HG02885 (cell line): ENCODE results near the gene PLEKHH1.
"Not testable (repeated sequence)": the region's sequence is repeated elsewhere in the genome, so short reads cannot be mapped to it uniquely, and the experiment has no call there.

ENCODE experiments used
- ATAC-seq: cut with Tn5 transposase; IDR thresholded peaks from one replicate; pipeline ENCODE4 v1.9.1; 2021; ENCODE audit warnings: mild to moderate bottlenecking; ENCODE audit not compliant: unreplicated experiment, poor library complexity

Gene PLEKHH1

DNA sequence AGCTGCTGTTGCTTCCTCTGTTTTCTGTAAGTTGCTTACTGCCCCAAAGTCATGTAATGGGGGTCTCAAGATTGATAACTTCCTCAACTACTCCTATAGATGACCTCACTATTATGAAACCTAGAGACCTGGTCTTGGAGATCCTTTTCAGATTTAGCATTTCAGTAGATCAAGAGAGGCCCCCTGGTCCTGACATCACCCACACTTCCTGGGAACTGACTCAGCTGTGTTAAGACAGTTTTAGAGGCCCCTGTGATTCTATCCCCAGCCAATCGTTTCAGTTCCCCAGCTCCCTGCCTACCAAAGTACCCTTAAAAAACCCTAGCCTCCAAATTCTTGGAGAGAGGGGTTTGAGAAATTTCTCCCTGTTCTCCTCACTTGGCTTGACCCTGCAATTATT lies 77.4 kb downstream of the PLEKHH1 start:
- ATAC-seq, result no peak

DNA sequence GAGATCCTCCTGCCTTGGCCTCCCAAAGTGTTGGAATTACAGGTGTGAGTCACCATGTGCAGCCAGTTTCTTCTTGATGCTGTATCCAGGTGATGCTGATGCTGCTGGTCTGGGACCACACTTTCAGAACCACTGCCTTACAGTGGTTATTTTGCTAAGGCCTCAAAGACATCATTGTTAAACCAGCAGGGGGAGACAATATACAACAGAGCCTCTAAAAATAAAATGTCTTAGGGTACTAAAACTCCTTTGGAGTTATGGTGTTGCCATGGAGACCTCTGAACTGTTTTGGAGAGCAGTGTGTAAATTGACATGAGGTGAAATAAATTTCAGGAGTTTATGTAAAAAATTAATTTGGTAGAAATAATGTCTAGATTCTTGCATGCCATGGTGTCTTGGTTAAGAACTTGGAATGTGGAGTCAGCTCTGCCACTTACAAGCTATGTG lies 85.5 kb downstream of the PLEKHH1 start:
- no peak for ATAC-seq

DNA sequence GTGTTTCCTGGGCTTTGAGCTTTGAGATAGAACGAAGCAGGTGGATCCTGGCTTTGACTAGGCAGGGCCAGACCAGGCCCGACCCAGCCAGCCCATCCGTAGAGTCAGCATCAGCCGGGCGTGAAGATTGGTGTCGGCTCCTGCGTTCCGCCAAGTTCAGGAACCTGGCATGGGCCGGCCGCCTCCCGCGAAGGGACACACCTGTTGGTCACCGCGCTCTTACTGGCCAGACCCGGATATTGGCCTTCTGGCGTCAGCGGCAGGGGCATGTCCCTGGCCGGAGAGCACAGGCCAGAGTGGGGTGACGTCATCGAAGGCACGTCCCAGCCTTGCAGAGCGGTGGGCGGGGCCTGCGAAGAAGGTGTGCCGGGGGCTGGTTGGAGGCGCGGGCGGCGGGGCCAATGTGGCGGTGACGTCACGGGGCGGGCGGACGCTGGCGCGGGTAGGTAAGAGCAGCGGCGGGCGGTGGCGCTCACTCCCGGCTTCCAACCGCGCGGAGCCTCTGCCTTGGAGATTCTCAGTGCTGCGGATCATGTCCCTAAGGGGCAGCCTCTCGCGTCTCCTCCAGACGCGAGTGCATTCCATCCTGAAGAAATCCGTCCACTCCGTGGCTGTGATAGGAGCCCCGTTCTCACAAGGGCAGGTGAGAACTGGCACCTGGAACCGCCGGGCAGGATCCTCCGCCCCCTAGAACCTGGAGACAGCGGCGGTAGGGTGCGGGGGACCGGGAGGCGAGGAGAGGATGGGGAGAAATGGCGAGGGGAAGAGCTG lies 86.5 kb downstream of the PLEKHH1 start, which contains the start of gene ARG2:
TSS of gene ARG2 (plus strand) at position 475 of the 771 bp plus-strand sequence. CDS start at position 533, 58 bp downstream.
- ATAC-seq, result peak; percentile 99

DNA sequence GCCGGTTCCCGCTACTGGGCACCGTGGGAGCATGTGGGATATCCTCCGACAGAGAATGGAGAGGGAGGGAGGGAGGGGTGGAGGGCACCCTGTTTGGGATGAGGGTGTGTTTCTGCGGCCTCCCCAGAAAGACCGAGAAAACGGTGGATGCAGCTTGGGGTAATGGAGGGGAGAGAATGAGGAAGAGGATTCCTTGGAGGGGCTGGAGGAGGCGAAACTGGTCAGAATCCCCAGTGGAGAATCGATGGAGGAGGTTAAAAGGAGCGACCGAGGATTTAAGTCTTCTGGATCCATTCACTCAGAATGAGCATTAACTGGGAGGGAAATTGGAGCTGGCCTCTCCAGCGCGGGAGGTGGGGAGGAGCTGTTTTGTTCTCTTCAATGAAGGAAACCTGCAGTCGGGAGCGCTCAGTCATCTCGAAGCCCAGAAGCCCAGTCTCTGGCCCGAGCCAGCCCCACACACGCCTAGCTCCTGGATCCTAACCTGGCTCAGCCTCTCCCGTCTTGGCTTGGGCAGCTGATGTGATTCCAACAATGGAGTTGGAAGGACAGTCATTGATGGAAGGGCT lies 87.2 kb downstream of the PLEKHH1 start:
- no peak for ATAC-seq

DNA sequence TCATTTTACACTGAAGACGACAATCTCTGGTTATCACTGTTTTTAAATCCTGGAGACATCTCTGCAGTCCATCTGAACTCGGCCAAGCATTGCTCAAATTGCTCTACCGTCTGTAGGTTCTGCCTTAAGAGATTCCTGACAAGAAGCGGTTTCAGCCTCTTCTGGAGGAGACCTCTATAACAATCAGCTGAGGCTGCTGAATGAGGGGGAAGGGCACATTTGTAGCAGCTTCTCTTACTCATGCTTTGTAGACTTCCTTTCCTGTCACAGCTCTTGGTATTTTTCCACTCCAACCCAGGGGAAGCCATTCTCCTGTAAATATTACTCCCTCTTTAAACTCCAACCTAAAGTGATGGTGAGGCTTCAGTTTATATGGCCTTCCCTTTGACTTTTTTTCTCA lies 89.6 kb downstream of the PLEKHH1 start:
- ATAC-seq, result no peak

DNA sequence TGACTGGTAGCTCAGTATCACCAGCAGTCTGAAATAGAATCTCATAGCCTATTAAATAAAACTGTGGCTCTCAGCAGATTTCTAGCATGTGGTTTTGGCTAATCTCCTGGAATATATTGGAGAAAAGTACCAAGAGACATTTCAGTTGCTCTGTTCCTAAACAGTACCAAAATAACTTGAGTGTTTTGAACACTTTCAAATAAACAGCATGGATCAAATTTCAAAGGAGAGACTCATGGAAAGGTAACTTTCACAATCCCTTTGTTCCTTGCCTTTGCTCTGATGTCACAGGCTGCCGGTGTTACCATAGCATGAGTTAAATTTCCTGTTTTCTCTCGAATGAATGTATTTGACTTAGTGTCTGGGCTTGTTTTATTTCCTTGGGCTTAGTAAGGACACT lies 90.0 kb downstream of the PLEKHH1 start:
- no peak for ATAC-seq

DNA sequence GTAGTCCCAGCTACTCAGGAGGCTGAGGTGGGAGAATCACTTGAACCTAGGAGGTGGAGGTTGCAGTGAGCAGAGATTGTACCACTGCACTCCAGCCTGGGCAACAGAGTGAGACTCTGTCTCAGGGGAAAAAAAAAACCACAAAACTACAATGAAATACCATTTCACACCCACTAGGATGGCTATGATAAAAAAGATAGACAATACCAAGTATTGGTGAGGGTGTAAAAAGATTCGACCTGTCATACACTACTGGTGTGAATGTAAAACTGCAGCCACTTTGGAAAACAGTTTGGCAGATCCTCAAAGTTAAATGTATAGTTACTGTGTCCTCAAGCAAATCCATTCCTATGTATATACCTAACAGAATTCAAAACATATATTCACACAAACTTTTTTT lies 93.0 kb downstream of the PLEKHH1 start:
- ATAC-seq, result not testable (repeated sequence)

DNA sequence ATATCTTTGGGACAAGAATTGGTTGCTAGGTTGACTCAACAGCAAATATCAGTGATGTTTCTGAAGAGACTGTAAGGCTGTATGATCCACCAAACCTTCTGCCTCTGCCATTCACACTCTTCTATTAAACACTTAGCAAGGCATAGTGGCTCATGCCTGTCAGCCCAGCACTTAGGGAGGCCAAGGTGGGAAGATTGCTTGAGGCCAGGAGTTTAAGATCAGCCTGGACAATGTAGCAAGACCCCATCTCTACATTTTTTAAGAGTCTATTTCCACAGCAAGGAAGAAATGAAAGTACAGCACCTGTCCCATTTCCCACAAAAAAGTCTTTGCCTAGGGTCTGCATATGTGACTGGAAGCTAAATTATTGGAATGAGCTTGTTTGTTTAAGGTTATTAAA lies 94.4 kb downstream of the PLEKHH1 start:
- ATAC-seq, result no peak

DNA sequence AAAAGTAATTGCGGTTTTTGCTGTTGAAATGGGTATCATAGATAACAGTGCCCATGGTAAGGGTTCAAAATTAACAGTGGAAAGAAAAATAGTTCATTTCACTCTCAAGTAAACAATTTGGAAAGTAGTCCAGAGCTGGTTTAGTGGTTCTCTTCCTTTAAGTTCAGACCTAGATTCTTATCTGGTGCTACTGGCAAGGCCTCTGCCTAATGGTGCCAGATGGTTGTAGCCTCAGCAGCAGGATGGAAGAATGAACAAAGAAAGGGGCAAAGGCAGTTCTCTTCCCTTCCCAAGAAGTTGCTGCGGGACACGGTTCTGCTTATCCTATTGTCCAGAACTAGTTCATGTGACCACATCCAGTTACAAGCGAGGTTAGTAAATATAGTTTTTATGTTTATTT lies 97.1 kb downstream of the PLEKHH1 start:
- ATAC-seq, result no peak

DNA sequence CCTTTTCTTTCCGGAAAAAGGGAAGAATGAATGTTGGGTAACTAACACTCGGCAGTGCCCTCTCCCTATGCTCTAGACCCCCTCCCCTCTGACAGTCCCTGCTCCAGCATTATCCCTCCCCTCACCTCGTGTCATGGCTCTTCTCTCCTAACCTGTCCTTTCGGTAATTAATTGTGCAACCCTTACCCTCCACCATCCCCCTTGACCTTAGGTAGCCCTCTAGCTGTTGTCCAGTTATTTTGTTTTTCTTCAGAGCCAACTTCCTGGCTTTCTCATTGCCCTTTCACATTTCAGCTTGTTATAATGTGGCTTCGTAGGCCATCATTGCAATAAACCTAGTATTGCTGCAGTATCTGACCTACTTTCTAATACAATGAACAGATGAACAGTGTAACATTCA lies 97.8 kb downstream of the PLEKHH1 start:
- ATAC-seq, result no peak

DNA sequence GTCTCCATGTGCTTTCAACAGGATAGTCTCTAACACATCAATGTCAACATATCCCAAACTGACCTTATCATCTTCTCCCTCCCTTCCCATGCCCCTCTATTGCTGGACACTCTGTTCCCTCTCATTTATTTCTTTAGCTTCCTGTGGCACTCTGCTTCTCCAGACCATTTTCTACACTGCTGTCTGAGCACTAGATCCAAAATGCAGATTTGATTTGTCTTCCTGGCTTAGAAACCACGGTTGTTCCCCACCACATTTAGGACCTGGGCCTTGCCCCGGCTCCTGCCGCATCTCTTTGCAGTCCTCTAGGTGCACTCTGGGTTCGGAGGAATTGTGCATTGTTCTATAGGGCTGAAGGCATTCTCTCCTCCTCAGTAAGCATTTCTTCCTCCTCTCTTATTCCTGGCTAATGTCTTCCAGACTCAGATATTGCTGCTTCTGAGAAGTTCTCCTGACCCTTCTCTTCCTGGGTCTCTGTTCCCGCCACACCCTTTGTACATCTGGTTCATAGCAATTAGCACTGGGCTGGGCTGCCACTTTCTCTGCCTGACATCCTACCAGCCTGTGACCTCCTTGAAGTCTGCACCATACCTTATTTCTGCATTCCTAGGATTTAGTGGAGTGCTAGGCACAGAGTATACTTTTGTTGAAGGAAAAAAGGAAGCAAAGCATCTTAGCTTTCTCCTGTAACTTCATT lies 100.5 kb downstream of the PLEKHH1 start:
- no peak for ATAC-seq

DNA sequence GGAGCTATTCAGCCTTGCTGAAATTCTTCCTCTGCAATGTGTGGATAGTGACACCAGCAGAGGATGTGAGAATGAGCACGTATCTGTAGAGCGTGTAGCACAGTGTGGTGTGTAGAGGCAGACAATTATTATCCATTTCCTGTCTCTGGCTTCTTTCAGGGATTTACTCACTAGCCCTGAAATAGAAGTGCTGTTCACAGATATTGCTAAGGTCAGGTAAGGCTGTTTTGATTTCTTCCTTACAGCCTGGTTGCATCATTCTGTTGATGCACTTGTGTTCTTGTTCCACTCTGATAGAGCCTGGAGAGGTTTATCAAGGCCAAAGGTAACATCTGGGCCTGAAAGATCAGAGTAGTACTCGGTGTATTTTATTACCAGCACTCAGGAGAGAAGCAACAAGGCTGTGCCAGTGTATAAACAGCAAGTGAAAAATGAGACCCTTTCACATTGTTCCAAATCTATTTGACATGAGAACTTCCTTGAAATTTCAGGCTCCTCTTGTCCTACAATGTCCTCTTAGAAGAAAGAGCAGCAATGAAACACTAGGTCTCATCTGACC lies 103.3 kb downstream of the PLEKHH1 start:
- no peak for ATAC-seq

DNA sequence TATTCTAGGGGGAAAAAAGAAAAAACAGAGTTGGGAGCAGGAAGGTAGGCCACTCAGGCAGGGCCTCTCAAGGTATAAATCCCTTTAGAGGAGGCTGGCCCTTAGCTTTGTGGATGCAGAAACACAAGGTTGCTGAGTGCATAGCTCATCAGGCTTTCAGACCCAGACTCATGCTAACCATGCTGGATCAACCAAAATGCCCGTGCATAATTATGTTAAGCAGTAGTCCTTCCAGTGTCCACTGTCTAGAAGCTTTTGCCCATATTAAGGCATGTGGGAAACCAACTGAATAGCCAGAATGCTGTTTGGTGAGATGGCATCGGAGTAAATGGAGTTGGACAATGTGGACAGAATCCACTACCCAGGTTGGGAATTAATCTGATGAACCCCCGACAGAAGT lies 105.6 kb downstream of the PLEKHH1 start:
- no peak for ATAC-seq
